HEK293 (cell line): ENCODE measurements around the gene NFKBIZ.

Source experiments
- KLF9 ChIP-seq: fragments of 450-650 bp; formaldehyde crosslinking; IDR thresholded peaks from 2 replicates; pipeline ENCODE4 v1.5.1; 2016; ENCODE audit warnings: missing biosample characterization, missing genetic modification characterization, low read depth
- REST ChIP-seq: fragments of 450-650 bp; formaldehyde crosslinking; IDR thresholded peaks from 2 replicates; pipeline ENCODE4 v1.5.1; 2016; ENCODE audit warnings: missing biosample characterization, missing genetic modification characterization
- SCRT1 ChIP-seq: fragments of 450-650 bp; formaldehyde crosslinking; IDR thresholded peaks from 2 replicates; pipeline ENCODE4 v1.5.1; 2016; ENCODE audit warnings: missing biosample characterization, missing genetic modification characterization, borderline replicate concordance
- ZNF623 ChIP-seq: fragments of 450-650 bp; formaldehyde crosslinking; IDR thresholded peaks from 2 replicates; pipeline ENCODE4 v1.5.1; 2016; ENCODE audit warnings: missing biosample characterization, missing genetic modification characterization
- TF ChIP-seq, protein P1 (sequence below): fragments of 450-650 bp; formaldehyde crosslinking; IDR thresholded peaks from 2 replicates; pipeline ENCODE4 v1.5.1; 2016; ENCODE audit warnings: missing biosample characterization, missing genetic modification characterization
- TF ChIP-seq, protein P2 (sequence below): fragments of 450-650 bp; formaldehyde crosslinking; IDR thresholded peaks from 2 replicates; pipeline ENCODE4 v1.5.1; 2016; ENCODE audit warnings: missing biosample characterization, missing genetic modification characterization

GRCh38 chr3:101851072-101851770 lies 1.9 kb downstream of the NFKBIZ start:
- TF ChIP-seq, protein P1, sequence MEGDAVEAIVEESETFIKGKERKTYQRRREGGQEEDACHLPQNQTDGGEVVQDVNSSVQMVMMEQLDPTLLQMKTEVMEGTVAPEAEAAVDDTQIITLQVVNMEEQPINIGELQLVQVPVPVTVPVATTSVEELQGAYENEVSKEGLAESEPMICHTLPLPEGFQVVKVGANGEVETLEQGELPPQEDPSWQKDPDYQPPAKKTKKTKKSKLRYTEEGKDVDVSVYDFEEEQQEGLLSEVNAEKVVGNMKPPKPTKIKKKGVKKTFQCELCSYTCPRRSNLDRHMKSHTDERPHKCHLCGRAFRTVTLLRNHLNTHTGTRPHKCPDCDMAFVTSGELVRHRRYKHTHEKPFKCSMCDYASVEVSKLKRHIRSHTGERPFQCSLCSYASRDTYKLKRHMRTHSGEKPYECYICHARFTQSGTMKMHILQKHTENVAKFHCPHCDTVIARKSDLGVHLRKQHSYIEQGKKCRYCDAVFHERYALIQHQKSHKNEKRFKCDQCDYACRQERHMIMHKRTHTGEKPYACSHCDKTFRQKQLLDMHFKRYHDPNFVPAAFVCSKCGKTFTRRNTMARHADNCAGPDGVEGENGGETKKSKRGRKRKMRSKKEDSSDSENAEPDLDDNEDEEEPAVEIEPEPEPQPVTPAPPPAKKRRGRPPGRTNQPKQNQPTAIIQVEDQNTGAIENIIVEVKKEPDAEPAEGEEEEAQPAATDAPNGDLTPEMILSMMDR (tag by site-specific recombination), result no peak
- TF ChIP-seq, protein P2, sequence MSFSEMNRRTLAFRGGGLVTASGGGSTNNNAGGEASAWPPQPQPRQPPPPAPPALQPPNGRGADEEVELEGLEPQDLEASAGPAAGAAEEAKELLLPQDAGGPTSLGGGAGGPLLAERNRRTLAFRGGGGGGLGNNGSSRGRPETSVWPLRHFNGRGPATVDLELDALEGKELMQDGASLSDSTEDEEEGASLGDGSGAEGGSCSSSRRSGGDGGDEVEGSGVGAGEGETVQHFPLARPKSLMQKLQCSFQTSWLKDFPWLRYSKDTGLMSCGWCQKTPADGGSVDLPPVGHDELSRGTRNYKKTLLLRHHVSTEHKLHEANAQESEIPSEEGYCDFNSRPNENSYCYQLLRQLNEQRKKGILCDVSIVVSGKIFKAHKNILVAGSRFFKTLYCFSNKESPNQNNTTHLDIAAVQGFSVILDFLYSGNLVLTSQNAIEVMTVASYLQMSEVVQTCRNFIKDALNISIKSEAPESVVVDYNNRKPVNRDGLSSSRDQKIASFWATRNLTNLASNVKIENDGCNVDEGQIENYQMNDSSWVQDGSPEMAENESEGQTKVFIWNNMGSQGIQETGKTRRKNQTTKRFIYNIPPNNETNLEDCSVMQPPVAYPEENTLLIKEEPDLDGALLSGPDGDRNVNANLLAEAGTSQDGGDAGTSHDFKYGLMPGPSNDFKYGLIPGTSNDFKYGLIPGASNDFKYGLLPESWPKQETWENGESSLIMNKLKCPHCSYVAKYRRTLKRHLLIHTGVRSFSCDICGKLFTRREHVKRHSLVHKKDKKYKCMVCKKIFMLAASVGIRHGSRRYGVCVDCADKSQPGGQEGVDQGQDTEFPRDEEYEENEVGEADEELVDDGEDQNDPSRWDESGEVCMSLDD (tag by site-specific recombination), result no peak
- TF ChIP-seq SCRT1 (no peak), KLF9 (tag by site-specific recombination) (no peak), REST (tag by site-specific recombination) (no peak), ZNF623 (no peak)
